ENCODE data around the gene CTTNBP2. TPM values are rescaled to one million over a fixed set of nuclear protein-coding genes. Genes with fewer than 3 reads are reported as not detected.
A peak's percentile ranks its signal among the peaks of the same experiment; 100 is the strongest.

CTTNBP2 gene
- total and polyA plus RNA-seq, 10 of the 15 experiments (the other 5 are each of a cell fraction or from before 2014, with no cell fraction given): 0.04 to 0.43 TPM; not detected in 8

- no peak for TF ChIP-seq SKIL (IDR thresholded peaks at IDR 0.05; ENCODE audit: low read depth, poor library complexity, severe bottlenecking)
- no peak for TF ChIP-seq TARDBP (IDR thresholded peaks at IDR 0.05; ENCODE audit: borderline replicate concordance)
- TF ChIP-seq NR2C2 (IDR thresholded peaks at IDR 0.05; ENCODE audit: borderline replicate concordance, control insufficient read depth, insufficient read length, low read depth): no peak
These were observed 121.5 kb downstream of the CTTNBP2 start (continued) for GRCh38 chr7:117751775-117752174.

- ChIA-PET SMC1A (ENCODE audit: uncharacterized antibody, unreplicated experiment) (interaction anchor here (0.6 to 1.9 kb wide), 30 partner anchors 8 to 455 kb away, joined by 3 to 8 read pairs (median 4); no protein-coding TSS in a partner anchor), POLR2A (interaction anchor here (0.6 kb wide), 1 partner anchor 846 kb away, joined by 5 read pairs; no protein-coding TSS in a partner anchor), CTCF (interaction anchor here (0.6 to 3.3 kb wide), 37 partner anchors 8 to 467 kb away, joined by 3 to 31 read pairs (median 4); no protein-coding TSS in a partner anchor), RAD21 (ENCODE audit: unreplicated experiment) (interaction anchor here (0.6 to 1.5 kb wide), 13 partner anchors 10 to 444 kb away, joined by 3 to 7 read pairs (median 3); no protein-coding TSS in a partner anchor)
- 15% methylated on average over 8 of the region's 8 CpGs for WGBS (ENCODE audit: insufficient coverage, insufficient replicate concordance, low lambda C conversion rate, missing lambda C conversion rate)
- intact Hi-C loops (cut with micrococcal nuclease; ENCODE audit: unreplicated experiment) (loop anchor here (1.0 kb wide), 2 partner anchors 354 to 402 kb away; no protein-coding TSS in a partner anchor), in situ Hi-C loops (cut with MboI) (no loop called here)
- H4K20me1 ChIP-seq (ENCODE audit: control insufficient read depth, insufficient read depth): no peaks in the 10 kb centered on the region
- H3K9ac ChIP-seq (ENCODE audit: control insufficient read depth, insufficient read depth, low read length): no peak overlapping the region
- no peak overlapping the region for H3K27ac ChIP-seq (ENCODE audit: control insufficient read depth, insufficient read depth)
- H2AFZ ChIP-seq (ENCODE audit: control insufficient read depth, low read depth, low read length): no peak overlapping the region
- ATAC-seq: peak; percentile 51; the same call in 1 of the 3 replicates
- no peaks in the 10 kb centered on the region for H3K9me3 ChIP-seq (replicated peaks; ENCODE audit: control insufficient read depth, insufficient read depth, low read length)
- FAIRE-seq: peak; percentile 64
- no peaks in the 10 kb centered on the region for H3K79me2 ChIP-seq (ENCODE audit: control insufficient read depth, insufficient read depth, low read length)
- no peaks in the 10 kb centered on the region for H3K36me3 ChIP-seq (ENCODE audit: control insufficient read depth in 2 of 2, insufficient read depth in 2 of 2, low read length in 1 of 2)
- H3K4me3 ChIP-seq: no peak overlapping the region
- peaks cover 0 to 3% of the 10 kb centered on the region in 2 experiments; a peak in 2 of 4 replicates for H3K27me3 ChIP-seq (replicated peaks in 1 of 2; ENCODE audit: control insufficient read depth in 2 of 2, insufficient read depth in 2 of 2, low read length in 1 of 2)
- H3K4me2 ChIP-seq (ENCODE audit: control insufficient read depth, insufficient read depth): no peak overlapping the region
- no peak for DNase-seq (ENCODE audit: low read depth, low spot score)
- no TSS peak for BruUV-seq (replicated peaks)
- H3K4me1 ChIP-seq (ENCODE audit: control insufficient read depth, insufficient read depth, low read length): no peaks in the 10 kb centered on the region
- TF ChIP-seq POU2F2 (IDR thresholded peaks at IDR 0.05; ENCODE audit: borderline replicate concordance, low read depth, low read length) (no peak), RAD21 (IDR thresholded peaks at IDR 0.05; ENCODE audit: insufficient read depth, low read depth, low read length) (peak; percentile 68), RUNX3 (IDR thresholded peaks at IDR 0.05; ENCODE audit: low read length) (no peak), MTA3 (IDR thresholded peaks at IDR 0.05; ENCODE audit: borderline replicate concordance, low read length) (no peak), SREBF1 (IDR thresholded peaks at IDR 0.05; ENCODE audit: low read length) (no peak)
- TF ChIP-seq, protein P1, sequence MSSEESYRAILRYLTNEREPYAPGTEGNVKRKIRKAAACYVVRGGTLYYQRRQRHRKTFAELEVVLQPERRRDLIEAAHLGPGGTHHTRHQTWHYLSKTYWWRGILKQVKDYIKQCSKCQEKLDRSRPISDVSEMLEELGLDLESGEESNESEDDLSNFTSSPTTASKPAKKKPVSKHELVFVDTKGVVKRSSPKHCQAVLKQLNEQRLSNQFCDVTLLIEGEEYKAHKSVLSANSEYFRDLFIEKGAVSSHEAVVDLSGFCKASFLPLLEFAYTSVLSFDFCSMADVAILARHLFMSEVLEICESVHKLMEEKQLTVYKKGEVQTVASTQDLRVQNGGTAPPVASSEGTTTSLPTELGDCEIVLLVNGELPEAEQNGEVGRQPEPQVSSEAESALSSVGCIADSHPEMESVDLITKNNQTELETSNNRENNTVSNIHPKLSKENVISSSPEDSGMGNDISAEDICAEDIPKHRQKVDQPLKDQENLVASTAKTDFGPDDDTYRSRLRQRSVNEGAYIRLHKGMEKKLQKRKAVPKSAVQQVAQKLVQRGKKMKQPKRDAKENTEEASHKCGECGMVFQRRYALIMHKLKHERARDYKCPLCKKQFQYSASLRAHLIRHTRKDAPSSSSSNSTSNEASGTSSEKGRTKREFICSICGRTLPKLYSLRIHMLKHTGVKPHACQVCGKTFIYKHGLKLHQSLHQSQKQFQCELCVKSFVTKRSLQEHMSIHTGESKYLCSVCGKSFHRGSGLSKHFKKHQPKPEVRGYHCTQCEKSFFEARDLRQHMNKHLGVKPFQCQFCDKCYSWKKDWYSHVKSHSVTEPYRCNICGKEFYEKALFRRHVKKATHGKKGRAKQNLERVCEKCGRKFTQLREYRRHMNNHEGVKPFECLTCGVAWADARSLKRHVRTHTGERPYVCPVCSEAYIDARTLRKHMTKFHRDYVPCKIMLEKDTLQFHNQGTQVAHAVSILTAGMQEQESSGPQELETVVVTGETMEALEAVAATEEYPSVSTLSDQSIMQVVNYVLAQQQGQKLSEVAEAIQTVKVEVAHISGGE (CRISPR knock-in tag; IDR thresholded peaks at IDR 0.05): no peak
- TF ChIP-seq, protein P2, sequence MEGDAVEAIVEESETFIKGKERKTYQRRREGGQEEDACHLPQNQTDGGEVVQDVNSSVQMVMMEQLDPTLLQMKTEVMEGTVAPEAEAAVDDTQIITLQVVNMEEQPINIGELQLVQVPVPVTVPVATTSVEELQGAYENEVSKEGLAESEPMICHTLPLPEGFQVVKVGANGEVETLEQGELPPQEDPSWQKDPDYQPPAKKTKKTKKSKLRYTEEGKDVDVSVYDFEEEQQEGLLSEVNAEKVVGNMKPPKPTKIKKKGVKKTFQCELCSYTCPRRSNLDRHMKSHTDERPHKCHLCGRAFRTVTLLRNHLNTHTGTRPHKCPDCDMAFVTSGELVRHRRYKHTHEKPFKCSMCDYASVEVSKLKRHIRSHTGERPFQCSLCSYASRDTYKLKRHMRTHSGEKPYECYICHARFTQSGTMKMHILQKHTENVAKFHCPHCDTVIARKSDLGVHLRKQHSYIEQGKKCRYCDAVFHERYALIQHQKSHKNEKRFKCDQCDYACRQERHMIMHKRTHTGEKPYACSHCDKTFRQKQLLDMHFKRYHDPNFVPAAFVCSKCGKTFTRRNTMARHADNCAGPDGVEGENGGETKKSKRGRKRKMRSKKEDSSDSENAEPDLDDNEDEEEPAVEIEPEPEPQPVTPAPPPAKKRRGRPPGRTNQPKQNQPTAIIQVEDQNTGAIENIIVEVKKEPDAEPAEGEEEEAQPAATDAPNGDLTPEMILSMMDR (IDR thresholded peaks at IDR 0.05 in 2 of 3, conservative IDR thresholded peaks at IDR 0.05 in 1 of 3; ENCODE audit: control insufficient read depth in 2 of 3, extremely low read depth in 1 of 3, insufficient read depth in 1 of 3, low read depth in 3 of 3, low read length in 3 of 3): peak; percentile 23 to 53 (median 41); a peak in 4 of 6 replicates
These were observed 122.4 kb downstream of the CTTNBP2 start for GRCh38 chr7:117750612-117751563.
